Left ventricle myocardium inferior (tissue), 1 donor: ENCODE data around the gene C17orf75. TPM values are rescaled to one million over a fixed set of nuclear protein-coding genes. Genes with fewer than 3 reads are reported as not detected.

Source experiments
- DNase-seq: peaks from one replicate; pipeline ENCODE4 v3.0.0-alpha.2; 2020
- H3K27ac ChIP-seq: fragments of 200-600 bp; replicated peaks from 2 replicates; pipeline ENCODE4 v1.8.0; 2021
- H3K27me3 ChIP-seq: fragments of 200-600 bp; 2 replicates; pipeline ENCODE4 v1.8.0; 2021; ENCODE audit warnings: low read depth
- H3K36me3 ChIP-seq: fragments of 200-600 bp; 2 replicates; pipeline ENCODE4 v1.8.0; 2021
- H3K4me1 ChIP-seq: fragments of 200-600 bp; 2 replicates; pipeline ENCODE4 v1.8.0; 2021
- H3K4me3 ChIP-seq: fragments of 200-600 bp; 2 replicates; pipeline ENCODE4 v1.8.0; 2021; ENCODE audit warnings: mild to moderate bottlenecking, moderate library complexity
- H3K9me3 ChIP-seq: fragments of 200-600 bp; replicated peaks from 2 replicates; pipeline ENCODE4 v1.8.0; 2021
- CTCF ChIP-seq: fragments of 200-600 bp; IDR thresholded peaks from 2 replicates; pipeline ENCODE4 v1.8.0; 2021; ENCODE audit warnings: antibody characterized with exemption, mild to moderate bottlenecking, borderline replicate concordance
- intact Hi-C: fragments of 100-400 bp; cut with micrococcal nuclease; formaldehyde crosslinking; loops from one replicate; pipeline ENCODE4 v1.11.0; 2022
- total RNA-seq: library from RNA; stranded (reverse); fragmentation: NEBNext Ultra II Directional; extraction: Animal tissue kit (Norgen Biotek cat#: 25700); gene quantifications from one replicate; pipeline ENCODE4 v1.2.1, GENCODE V29; 2021
- donor health status: DM: no; HTN: yes; CAD: no; lungs with severe emphysema.

The C17orf75 gene
- total RNA-seq, 1 donor from 2014 or later = 22.5 TPM

- Histone ChIP-seq H3K36me3 (no peaks in the 10 kb centered on the region), H3K27me3 (no peaks in the 10 kb centered on the region), H3K4me1 (no peaks in the 10 kb centered on the region), H3K9me3 (no peaks in the 10 kb centered on the region), H3K4me3 (no peak overlapping the region), H3K27ac (no peak overlapping the region)
- intact Hi-C loops = no loop called here
- no peak for DNase-seq
- no peak for TF ChIP-seq CTCF
These were observed 44.5 kb downstream of the C17orf75 start for GRCh38 chr17:32297424-32297823.

- H3K27ac ChIP-seq = no peak overlapping the region
- H3K4me1 ChIP-seq = no peaks in the 10 kb centered on the region
- intact Hi-C loops = no loop called here
- no peak for TF ChIP-seq CTCF
- H3K27me3 ChIP-seq = no peaks in the 10 kb centered on the region
- H3K4me3 ChIP-seq = no peak overlapping the region
- no peaks in the 10 kb centered on the region for H3K36me3 ChIP-seq
- H3K9me3 ChIP-seq = no peaks in the 10 kb centered on the region
- DNase-seq = no peak
These were observed 49.9 kb downstream of the C17orf75 start for GRCh38 chr17:32292094-32292493.

GRCh38 chr17:32289471-32290070, 52.4 kb downstream of the C17orf75 start:
- intact Hi-C loops = no loop called here
- DNase-seq = no peak
- no peaks in the 10 kb centered on the region for H3K4me1 ChIP-seq
- H3K4me3 ChIP-seq = no peak overlapping the region
- no peaks in the 10 kb centered on the region for H3K9me3 ChIP-seq
- no peak overlapping the region for H3K27ac ChIP-seq
- TF ChIP-seq CTCF = no peak
- peaks cover 15% of the 10 kb centered on the region for H3K27me3 ChIP-seq
- no peaks in the 10 kb centered on the region for H3K36me3 ChIP-seq

GRCh38 chr17:32288615-32289014, 53.4 kb downstream of the C17orf75 start:
- TF ChIP-seq CTCF = no peak
- H3K27me3 ChIP-seq = peaks cover 25% of the 10 kb centered on the region
- H3K9me3 ChIP-seq = no peaks in the 10 kb centered on the region
- H3K4me1 ChIP-seq = peaks cover 8% of the 10 kb centered on the region
- H3K36me3 ChIP-seq = no peaks in the 10 kb centered on the region
- intact Hi-C loops = no loop called here
- H3K4me3 ChIP-seq = no peak overlapping the region
- no peak overlapping the region for H3K27ac ChIP-seq
- no peak for DNase-seq

GRCh38 chr17:32287804-32288511, 54.0 kb downstream of the C17orf75 start:
- no peak overlapping the region for H3K27ac ChIP-seq
- intact Hi-C loops = no loop called here
- no peak overlapping the region for H3K4me3 ChIP-seq
- TF ChIP-seq CTCF = no peak
- no peaks in the 10 kb centered on the region for H3K9me3 ChIP-seq
- H3K36me3 ChIP-seq = no peaks in the 10 kb centered on the region
- peaks cover 10% of the 10 kb centered on the region for H3K4me1 ChIP-seq
- DNase-seq = no peak
- H3K27me3 ChIP-seq = peaks cover 28% of the 10 kb centered on the region
